WTC11 (cell line): Measurements from ENCODE around the gene COX8C. TPM values are rescaled to one million over a fixed set of nuclear protein-coding genes. Genes with fewer than 3 reads are reported as not detected.

Experiments used
- MYBL2 ChIP-seq: sonication (generic); formaldehyde crosslinking; IDR thresholded peaks from 2 replicates; pipeline ENCODE4 v1.8.1; 2023; ENCODE audit warnings: mild to moderate bottlenecking, moderate library complexity, missing genetic modification reagents
- TEAD4 ChIP-seq: sonication (generic); formaldehyde crosslinking; IDR thresholded peaks from 2 replicates; pipeline ENCODE4 v1.8.0; 2022; ENCODE audit warnings: mild to moderate bottlenecking, missing genetic modification reagents
- total RNA-seq: library from RNA; stranded (reverse); gene quantifications from 3 replicates; pipeline ENCODE4 v1.2.3, GENCODE V29; 2021
- TF ChIP-seq, protein P1 (sequence below): fragments of 250-450 bp; sonication (Bioruptor Pico); IDR thresholded peaks from 2 replicates; pipeline ENCODE4 v1.8.0; 2021; ENCODE audit warnings: mild to moderate bottlenecking

COX8C gene
- total RNA-seq, 1 experiment from 2014 or later: not detected

DNA sequence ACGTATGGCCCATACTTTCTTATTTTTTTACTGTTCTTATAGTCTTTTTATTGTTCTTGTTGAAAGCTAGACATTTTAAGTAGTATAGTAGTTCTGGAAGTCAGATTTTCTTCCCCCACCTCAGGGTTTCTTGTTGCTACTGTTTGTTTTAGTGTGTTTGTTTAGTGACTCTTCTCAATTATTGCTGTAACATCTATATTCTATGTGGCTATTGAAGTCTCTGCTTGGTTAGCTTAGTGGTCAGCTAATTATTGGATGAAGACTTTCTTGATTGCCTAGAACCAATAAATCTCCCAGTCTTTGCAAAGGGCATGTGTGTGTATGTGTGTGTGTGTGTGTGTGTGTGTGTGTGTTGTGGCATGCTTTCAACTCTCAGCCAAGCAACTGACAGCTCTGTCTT is 49.5 kb downstream of the COX8C start (continued):
- TF ChIP-seq, protein P1, sequence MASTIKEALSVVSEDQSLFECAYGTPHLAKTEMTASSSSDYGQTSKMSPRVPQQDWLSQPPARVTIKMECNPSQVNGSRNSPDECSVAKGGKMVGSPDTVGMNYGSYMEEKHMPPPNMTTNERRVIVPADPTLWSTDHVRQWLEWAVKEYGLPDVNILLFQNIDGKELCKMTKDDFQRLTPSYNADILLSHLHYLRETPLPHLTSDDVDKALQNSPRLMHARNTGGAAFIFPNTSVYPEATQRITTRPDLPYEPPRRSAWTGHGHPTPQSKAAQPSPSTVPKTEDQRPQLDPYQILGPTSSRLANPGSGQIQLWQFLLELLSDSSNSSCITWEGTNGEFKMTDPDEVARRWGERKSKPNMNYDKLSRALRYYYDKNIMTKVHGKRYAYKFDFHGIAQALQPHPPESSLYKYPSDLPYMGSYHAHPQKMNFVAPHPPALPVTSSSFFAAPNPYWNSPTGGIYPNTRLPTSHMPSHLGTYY (CRISPR knock-in tag): no peak
- TF ChIP-seq TEAD4 (CRISPR knock-in tag) (no peak), MYBL2 (CRISPR knock-in tag) (no peak)

Other genes with a start within 250 kb of the COX8C start
- gene ITPK1, start 231.3 kb upstream of the COX8C start, total RNA-seq: 116 to 144 TPM (median 121 TPM) in 3 replicates
- 16.7 to 18.1 TPM (median 17.2 TPM) in 3 replicates for gene MOAP1, start 162.3 kb upstream of the COX8C start, total RNA-seq
- gene LYSET, start 161.9 kb upstream of the COX8C start, total RNA-seq: 24.7 to 25.6 TPM (median 25.5 TPM) in 3 replicates
- 7.1 to 8.0 TPM (median 7.4 TPM) in 3 replicates for gene GON7, start 140.1 kb upstream of the COX8C start, total RNA-seq
- 21.1 to 28.9 TPM (median 24.0 TPM) in 3 replicates for gene UBR7, start 139.9 kb upstream of the COX8C start, total RNA-seq
- 29.2 to 34.1 TPM (median 31.3 TPM) in 3 replicates for gene BTBD7, start 14.1 kb upstream of the COX8C start, total RNA-seq
- gene UNC79, start 83.8 kb downstream of the COX8C start, total RNA-seq: 2.1 to 2.4 TPM (median 2.3 TPM) in 3 replicates